HG03520 (cell line): Measurements from ENCODE around the gene NKAIN2.
"Not testable (repeated sequence)": the region's sequence is repeated elsewhere in the genome, so short reads cannot be mapped to it uniquely, and the experiment has no call there.

ENCODE experiments used
- ATAC-seq: cut with Tn5 transposase; IDR thresholded peaks from one replicate; pipeline ENCODE4 v1.9.1; 2021; ENCODE audit warnings: mild to moderate bottlenecking, moderate library complexity; ENCODE audit not compliant: unreplicated experiment

NKAIN2 gene

GRCh38 chr6:124022051-124022450, 218.4 kb downstream of the NKAIN2 start:
- ATAC-seq: not testable (repeated sequence)

- ATAC-seq: no peak
These were observed 219.0 kb downstream of the NKAIN2 start for GRCh38 chr6:124022641-124023040.

- no peak for ATAC-seq
These were observed 223.0 kb downstream of the NKAIN2 start for GRCh38 chr6:124026694-124027093.

GRCh38 chr6:124027392-124027791, 223.7 kb downstream of the NKAIN2 start:
- ATAC-seq: no peak

GRCh38 chr6:124028117-124028516, 224.5 kb downstream of the NKAIN2 start:
- no peak for ATAC-seq

- ATAC-seq: no peak
These were observed 225.9 kb downstream of the NKAIN2 start for GRCh38 chr6:124029567-124029966.

- no peak for ATAC-seq
These were observed 229.8 kb downstream of the NKAIN2 start for GRCh38 chr6:124033501-124033900.

GRCh38 chr6:124036384-124036783, 232.7 kb downstream of the NKAIN2 start:
- ATAC-seq: no peak

GRCh38 chr6:124040655-124041054, 237.0 kb downstream of the NKAIN2 start:
- ATAC-seq: peak; percentile 92

- ATAC-seq: no peak
These were observed 248.5 kb downstream of the NKAIN2 start for GRCh38 chr6:124052120-124052519.

GRCh38 chr6:124053315-124053714, 249.7 kb downstream of the NKAIN2 start:
- no peak for ATAC-seq

GRCh38 chr6:124054034-124054433, 250.4 kb downstream of the NKAIN2 start:
- no peak for ATAC-seq

GRCh38 chr6:124055395-124055794, 251.7 kb downstream of the NKAIN2 start:
- ATAC-seq: no peak

GRCh38 chr6:124055963-124056362, 252.3 kb downstream of the NKAIN2 start:
- ATAC-seq: no peak

- no peak for ATAC-seq
These were observed 253.0 kb downstream of the NKAIN2 start for GRCh38 chr6:124056407-124057334.

GRCh38 chr6:124057461-124057860, 253.8 kb downstream of the NKAIN2 start:
- no peak for ATAC-seq

GRCh38 chr6:124064317-124065113, 260.9 kb downstream of the NKAIN2 start:
- ATAC-seq: peak; percentile 51

- ATAC-seq: no peak
These were observed 262.6 kb downstream of the NKAIN2 start for GRCh38 chr6:124066269-124066668.

- no peak for ATAC-seq
These were observed 263.4 kb downstream of the NKAIN2 start for GRCh38 chr6:124066946-124067552.

GRCh38 chr6:124069230-124069950, 265.7 kb downstream of the NKAIN2 start:
- ATAC-seq: no peak

GRCh38 chr6:124073021-124073420, 269.4 kb downstream of the NKAIN2 start:
- no peak for ATAC-seq
